Activated T-cell treated with anti-CD3 and anti-CD28 coated beads, Interleukin-2, amount 50 U/mL, for 72 hours (primary cell): ENCODE measurements around the gene MCRIP2. TPM values are rescaled to one million over a fixed set of nuclear protein-coding genes. Genes with fewer than 3 reads are reported as not detected.

Experiments used
- ATAC-seq, 2 donors: fragments of 150-1000 bp; cut with Tn5 transposase; replicated peaks in 1 of 2; 2 replicates each; pipeline ENCODE4 v1.10.0; 2021; ENCODE audit warnings: moderate library complexity in 2 of 2, mild to moderate bottlenecking in 1 of 2
- DNase-seq, 2 donors: peaks; one replicate each; pipeline ENCODE4 v3.0.0; 2021 to 2022; ENCODE audit warnings: mixed read lengths in 1 of 2
- H3K27ac Mint-ChIP-seq: one replicate; pipeline ENCODE4 v1.8.0; 2022; ENCODE audit warnings: mild to moderate bottlenecking, moderate library complexity, mixed read lengths
- H3K27me3 Mint-ChIP-seq: one replicate; pipeline ENCODE4 v1.8.0; 2022; ENCODE audit warnings: low read depth, mixed read lengths
- H3K36me3 Mint-ChIP-seq, 2 donors: one replicate each; pipeline ENCODE4 v1.8.0; 2022; ENCODE audit warnings: mixed read lengths in 2 of 2, mild to moderate bottlenecking in 1 of 2; ENCODE audit not compliant: insufficient read depth in 2 of 2
- H3K4me1 Mint-ChIP-seq: one replicate; pipeline ENCODE4 v1.8.0; 2022; ENCODE audit warnings: low read depth, mixed read lengths
- H3K4me3 Mint-ChIP-seq, 2 donors: one replicate each; pipeline ENCODE4 v1.8.0; 2022; ENCODE audit warnings: mild to moderate bottlenecking in 2 of 2, mixed read lengths in 2 of 2, moderate library complexity in 2 of 2
- H3K9me3 Mint-ChIP-seq, 2 donors: one replicate each; pipeline ENCODE4 v1.8.0; 2022; ENCODE audit warnings: mixed read lengths in 2 of 2
- total RNA-seq, 2 donors: library from RNA; stranded (reverse); gene quantifications; one replicate each; pipeline ENCODE4 v1.2.3, GENCODE V29; 2022

MCRIP2 gene
- total RNA-seq, 2 donors from 2014 or later: 27.9 to 34.4 TPM

DNA sequence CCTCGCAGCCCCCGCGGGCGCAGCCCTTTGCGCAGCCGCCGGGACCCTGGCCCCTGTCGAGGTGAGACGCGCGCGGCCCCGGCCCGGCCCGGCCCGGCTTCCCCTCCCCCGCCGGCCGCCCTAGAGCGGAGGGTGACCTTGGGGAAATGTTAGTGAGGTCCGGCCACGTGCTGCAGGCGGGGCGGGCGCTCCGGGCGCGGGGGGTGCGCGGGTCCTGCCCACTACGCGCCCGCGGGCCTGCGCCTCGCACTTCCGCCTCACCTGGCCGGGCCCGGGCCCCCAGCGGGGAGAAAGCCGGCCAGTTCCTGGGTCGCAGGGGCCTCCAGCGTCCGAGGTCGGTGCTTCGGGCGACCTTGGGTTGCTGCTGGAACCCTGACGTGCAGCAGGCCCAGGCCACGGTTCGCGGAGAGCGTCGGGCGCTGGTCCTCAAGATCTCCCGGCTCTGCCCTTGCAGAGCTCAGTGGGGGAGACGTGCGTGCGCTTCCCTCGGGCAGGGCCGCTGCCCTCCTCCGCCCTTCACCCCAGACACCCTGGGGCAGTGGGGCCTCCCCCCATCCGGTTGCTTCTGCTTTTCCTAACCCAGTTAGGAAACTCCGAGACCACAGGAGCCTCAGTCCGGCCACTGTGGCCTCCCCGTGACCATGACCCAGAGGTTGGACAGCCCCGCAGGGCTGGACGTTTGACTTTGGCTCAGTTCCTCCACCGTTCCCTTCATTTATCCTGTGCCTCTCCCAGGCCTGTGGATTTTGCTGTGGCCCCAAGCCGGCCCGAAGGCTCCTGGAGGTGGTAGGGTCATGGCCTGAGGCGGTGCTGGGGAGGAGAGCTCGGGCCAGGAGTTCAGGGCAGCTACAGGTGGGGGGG, 791 bp downstream of the MCRIP2 start:
- ATAC-seq (peak; percentile 43 to 56), DNase-seq (peak; percentile 47 to 56)
- Mint-ChIP-seq H3K4me3 (peak overlapping the region; percentile 79 to 80), H3K9me3 (no peaks in the 10 kb centered on the region), H3K27me3 (no peaks in the 10 kb centered on the region), H3K4me1 (peaks cover 23% of the 10 kb centered on the region), H3K27ac (no peak overlapping the region), H3K36me3 (no peaks in the 10 kb centered on the region)

DNA sequence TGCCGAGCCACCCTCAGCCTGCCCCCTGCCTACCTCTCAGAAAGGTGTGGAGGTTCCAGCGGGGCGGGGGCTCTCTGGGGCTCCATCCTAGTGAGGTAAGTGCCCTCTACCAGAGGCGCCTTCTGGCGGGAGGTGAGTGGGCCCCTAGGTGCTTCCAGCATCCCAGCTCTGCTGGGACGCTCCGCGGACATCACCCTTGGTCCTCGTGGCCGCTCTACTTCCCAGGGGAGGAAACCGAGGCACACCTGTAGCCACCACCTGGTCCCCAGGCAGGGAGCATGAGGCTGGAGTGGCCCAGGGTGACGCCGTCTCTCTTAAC, 1.4 kb downstream of the MCRIP2 start:
- Mint-ChIP-seq H3K9me3 (no peaks in the 10 kb centered on the region), H3K36me3 (no peaks in the 10 kb centered on the region), H3K27ac (no peak overlapping the region), H3K4me1 (peaks cover 26% of the 10 kb centered on the region), H3K4me3 (peak overlapping the region; percentile 79 to 80), H3K27me3 (no peaks in the 10 kb centered on the region)
- DNase-seq (no peak), ATAC-seq (no peak)

DNA sequence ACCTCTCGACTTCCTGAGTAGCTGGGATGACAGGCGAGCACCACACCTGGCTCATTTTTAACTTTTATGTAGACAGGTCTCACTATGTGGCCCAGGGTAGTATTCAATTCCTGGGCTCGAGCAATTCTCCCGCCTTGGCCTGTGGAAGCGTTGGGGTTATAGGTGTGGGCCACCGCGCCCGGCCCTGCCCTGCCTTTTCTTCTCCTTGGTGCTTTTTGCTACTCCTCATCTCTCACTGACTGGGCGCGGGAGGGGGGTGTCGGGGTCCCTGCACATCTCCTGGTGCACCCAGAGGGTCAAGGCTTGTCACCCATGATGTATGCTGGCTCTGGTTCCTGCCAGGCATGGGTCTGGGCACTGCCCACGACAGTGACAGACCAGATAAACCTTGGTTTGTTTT, 2.9 kb downstream of the MCRIP2 start:
- H3K27ac Mint-ChIP-seq: no peak overlapping the region
- DNase-seq: no peak

DNA sequence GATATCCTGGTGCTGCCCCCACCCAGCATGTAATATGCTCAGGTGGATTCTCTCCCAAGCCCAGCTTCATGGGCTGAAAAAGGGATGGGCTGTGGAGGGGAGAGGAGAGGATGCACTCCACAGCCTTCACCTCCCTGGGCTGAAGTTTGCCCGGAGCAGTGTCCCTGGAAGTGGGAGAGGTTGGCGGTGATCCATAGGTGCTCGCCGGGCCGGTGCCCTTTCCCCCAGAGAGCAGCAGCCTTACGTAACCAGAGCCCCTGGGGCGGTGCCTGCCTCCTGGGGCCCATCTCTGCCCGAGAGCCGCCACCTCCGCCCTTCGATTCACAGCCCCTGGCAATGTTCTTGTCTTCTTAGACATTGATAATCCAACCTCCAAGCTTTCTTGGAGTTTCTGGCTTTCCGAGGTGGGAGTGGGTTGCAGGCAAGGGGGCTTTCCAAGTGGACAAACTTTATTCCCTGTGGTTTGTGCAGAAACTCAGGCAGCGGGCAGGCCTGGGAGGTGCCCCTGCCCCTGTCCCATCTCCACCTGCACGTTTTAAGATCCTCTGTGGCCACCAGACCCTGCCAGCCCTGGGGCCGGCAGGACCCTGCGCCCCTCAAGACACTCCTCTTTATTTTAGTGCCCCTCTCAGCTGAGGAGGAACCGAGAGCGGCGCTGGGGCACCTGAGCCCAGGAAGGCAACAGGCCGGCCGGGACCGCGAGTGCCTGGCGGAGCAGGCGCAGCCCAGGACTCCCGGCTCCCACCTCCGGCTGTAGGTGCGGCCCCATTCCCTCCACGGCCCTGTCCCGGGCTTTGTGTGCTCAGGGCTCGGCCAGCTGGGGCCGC, 4.4 kb downstream of the MCRIP2 start:
- H3K9me3 Mint-ChIP-seq: no peaks in the 10 kb centered on the region
- no peak overlapping the region for H3K27ac Mint-ChIP-seq
- ATAC-seq: no peak
- H3K4me1 Mint-ChIP-seq: peaks cover 22% of the 10 kb centered on the region
- no peak for DNase-seq
- no peaks in the 10 kb centered on the region for H3K27me3 Mint-ChIP-seq
- H3K36me3 Mint-ChIP-seq: no peaks in the 10 kb centered on the region
- H3K4me3 Mint-ChIP-seq: no peak overlapping the region

More for the DNA sequence above, 2.9 kb downstream of the MCRIP2 start:
- ATAC-seq: no peak
- H3K36me3 Mint-ChIP-seq: no peaks in the 10 kb centered on the region
- H3K9me3 Mint-ChIP-seq: no peaks in the 10 kb centered on the region
- H3K4me3 Mint-ChIP-seq: peak overlapping the region; percentile 58 to 79
- no peaks in the 10 kb centered on the region for H3K27me3 Mint-ChIP-seq
- H3K4me1 Mint-ChIP-seq: peaks cover 22% of the 10 kb centered on the region

DNA sequence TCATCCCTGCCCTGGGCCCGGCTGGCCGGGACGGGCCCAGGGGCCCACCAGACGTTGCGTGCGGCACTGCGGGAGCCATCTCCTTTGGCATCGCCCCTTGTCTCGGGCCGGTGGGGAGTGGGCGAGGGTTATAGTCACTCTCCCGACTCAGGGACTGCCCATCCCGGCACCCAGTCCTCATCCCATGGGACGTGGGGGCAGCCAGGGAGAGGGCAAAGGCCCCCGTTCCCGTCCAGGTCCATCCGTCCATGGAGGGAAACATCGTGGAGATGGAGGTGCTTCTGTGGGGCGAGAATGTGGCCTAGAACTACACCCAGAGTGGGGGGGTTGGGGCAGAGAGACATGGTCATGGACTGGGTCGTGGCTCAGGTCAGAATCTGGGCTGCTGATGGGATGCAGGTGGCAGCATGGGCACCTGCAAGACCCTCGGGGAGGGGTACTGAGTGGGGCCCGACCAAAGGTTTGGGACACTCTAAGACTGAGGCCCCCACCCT, 5.1 kb downstream of the MCRIP2 start:
- H3K9me3 Mint-ChIP-seq: no peaks in the 10 kb centered on the region
- H3K36me3 Mint-ChIP-seq: no peaks in the 10 kb centered on the region
- H3K27me3 Mint-ChIP-seq: no peaks in the 10 kb centered on the region
- H3K4me3 Mint-ChIP-seq: no peak overlapping the region
- peaks cover 22% of the 10 kb centered on the region for H3K4me1 Mint-ChIP-seq
- ATAC-seq (no peak), DNase-seq (no peak)
- H3K27ac Mint-ChIP-seq: no peak overlapping the region

DNA sequence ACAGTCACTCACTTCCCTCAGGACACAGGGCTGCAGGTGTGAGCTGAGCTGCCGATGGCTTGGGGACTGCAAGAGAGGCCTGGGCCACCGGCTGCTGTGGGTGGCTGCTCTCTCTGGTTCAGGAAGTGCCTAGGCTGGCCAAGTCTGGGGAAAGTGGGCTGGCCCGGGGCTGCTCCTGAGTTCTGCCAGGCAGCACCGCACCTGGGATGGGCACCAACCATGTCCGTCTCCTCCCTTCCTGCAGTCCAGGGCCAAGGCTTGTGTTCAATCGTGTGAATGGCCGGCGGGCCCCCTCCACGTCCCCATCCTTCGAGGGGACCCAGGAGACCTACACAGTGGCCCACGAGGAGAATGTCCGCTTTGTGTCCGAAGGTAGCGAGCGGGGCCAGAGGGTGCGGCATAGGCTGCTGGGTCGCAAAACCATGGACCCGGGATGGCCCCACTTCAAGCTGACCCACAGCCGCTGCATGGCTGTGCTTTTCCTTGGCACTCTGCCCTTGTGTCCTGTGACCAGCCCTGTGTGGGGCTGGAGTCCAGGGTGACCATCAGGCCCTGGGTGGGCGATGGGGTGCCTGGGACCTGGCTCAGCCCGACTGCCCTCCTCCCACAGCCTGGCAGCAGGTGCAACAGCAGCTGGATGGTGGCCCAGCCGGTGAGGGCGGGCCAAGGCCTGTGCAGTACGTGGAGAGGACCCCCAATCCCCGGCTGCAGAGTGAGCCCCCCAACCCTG, 5.7 kb downstream of the MCRIP2 start:
- no peak for DNase-seq
- Mint-ChIP-seq H3K27ac (no peak overlapping the region), H3K27me3 (no peaks in the 10 kb centered on the region), H3K4me1 (peaks cover 22% of the 10 kb centered on the region), H3K4me3 (no peak overlapping the region), H3K9me3 (no peaks in the 10 kb centered on the region), H3K36me3 (no peaks in the 10 kb centered on the region)
- no peak for ATAC-seq

DNA sequence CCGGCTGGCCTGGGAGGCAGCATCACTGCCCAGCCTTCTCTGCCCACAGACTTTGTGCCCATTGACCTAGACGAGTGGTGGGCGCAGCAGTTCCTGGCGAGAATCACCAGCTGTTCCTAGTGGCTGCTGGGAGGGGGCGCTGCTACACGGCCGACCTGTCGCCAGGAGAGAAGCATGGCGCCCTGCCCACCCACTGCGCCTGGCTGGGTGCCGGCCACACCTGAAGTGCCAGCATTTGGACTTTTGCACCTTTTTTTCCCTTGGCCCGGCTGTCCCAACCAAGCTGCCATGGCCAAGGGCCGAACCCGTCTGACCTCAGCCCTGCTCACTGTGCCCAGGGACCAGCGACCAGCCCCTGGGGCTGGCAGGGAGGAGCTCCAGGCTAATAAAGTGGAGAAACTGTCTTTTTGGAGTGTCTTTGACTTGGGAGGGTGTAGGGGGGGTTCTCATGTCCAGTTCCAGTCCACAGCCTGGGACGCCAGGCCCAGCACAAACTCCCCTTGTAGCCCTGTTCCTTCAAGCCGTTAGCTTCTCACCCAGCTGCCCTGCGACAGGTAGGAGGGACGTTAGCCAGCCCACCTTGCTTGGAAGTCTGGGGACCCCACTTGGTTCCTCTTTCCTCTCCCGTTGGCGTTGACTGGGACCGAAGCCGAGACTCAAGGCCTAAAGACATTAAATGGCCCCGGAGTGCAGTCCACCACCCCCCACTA, 6.6 kb downstream of the MCRIP2 start:
- no peak overlapping the region for H3K27ac Mint-ChIP-seq
- peaks cover 17% of the 10 kb centered on the region for H3K4me1 Mint-ChIP-seq
- no peaks in the 10 kb centered on the region for H3K27me3 Mint-ChIP-seq
- no peaks in the 10 kb centered on the region for H3K9me3 Mint-ChIP-seq
- no peaks in the 10 kb centered on the region for H3K36me3 Mint-ChIP-seq
- ATAC-seq: peak in 1 of 2 donors; percentile 24
- peak; percentile 55 to 61 for DNase-seq
- peak overlapping the region; percentile 82 to 88 for H3K4me3 Mint-ChIP-seq

DNA sequence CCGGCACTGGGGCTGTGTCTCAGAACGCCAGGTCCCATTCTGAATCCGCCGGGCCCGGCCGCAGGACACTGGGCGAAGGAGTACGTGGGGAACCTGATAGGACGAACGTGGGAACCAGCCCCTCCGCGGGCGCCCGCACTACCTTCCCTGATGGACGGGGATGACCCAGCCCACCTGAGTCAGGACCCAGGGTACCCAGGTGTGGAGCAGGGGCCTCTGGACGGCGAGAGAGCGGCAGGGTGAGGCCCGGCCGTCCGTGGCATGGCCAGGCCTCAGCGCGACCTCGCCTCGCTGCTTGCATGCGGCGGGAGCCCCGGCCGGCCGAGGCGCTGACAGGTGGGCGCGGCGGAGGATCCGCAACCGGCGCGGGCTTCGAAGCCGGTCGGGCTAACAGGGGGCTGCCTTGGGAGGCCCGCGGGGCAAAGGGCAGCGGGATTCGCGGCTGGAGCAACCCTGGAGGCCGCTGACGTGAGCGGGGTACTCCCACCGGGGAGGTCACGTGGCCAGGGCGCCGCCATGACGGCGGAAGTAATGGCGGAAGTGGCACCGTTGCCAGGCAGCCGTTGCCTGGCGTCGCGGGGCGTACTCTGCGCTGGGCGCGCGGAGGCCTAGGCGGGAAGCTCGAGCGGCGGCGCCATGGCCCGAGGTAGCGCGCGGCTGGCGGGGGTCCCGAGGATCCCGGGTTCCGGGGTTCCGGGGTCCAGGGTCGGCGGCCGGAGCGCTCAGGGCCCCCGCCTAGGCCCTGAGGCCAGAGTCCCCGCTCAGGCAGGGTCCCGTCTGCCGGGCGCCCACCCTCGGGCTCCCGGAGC, 7.4 kb downstream of the MCRIP2 start, which contains the start of gene WDR90:
TSS of gene WDR90 (plus strand) at position 585 of the 809 bp plus-strand sequence. CDS start at position 637, 52 bp downstream.
- Mint-ChIP-seq H3K4me1 (peaks cover 10% of the 10 kb centered on the region), H3K4me3 (peak within 1 kb of the TSS; percentile 84 to 88), H3K27me3 (no peaks in the 10 kb centered on the region), H3K27ac (no peak within 1 kb of the TSS), H3K36me3 (no peaks in the 10 kb centered on the region), H3K9me3 (no peaks in the 10 kb centered on the region)
- peak; percentile 92 to 96 for DNase-seq
- ATAC-seq: peak; percentile 95 to 96

DNA sequence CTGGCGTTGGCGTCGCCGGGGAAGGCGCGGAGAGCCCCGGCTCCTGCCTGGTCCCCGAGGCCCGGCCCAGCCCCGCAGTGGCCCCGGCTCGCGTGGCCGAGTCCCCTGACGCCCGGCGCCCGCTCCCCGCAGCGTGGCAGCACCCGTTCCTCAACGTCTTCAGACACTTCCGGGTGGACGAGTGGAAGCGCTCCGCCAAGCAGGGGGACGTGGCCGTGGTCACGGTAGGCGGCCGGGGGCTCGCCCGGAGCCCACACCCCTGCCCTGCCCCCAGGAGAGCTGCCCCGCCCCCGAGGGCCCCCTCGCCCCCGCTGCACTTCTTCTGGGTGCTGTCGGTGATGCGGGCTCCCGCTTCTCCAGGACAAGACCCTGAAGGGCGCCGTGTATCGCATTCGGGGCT, 8.0 kb downstream of the MCRIP2 start:
- DNase-seq: peak in 1 of 2 donors; percentile 25
- Mint-ChIP-seq H3K36me3 (no peaks in the 10 kb centered on the region), H3K4me3 (peak overlapping the region; percentile 78 to 84), H3K4me1 (peaks cover 6% of the 10 kb centered on the region), H3K27me3 (no peaks in the 10 kb centered on the region), H3K9me3 (no peaks in the 10 kb centered on the region), H3K27ac (no peak overlapping the region)
- peak; percentile 26 for ATAC-seq

DNA sequence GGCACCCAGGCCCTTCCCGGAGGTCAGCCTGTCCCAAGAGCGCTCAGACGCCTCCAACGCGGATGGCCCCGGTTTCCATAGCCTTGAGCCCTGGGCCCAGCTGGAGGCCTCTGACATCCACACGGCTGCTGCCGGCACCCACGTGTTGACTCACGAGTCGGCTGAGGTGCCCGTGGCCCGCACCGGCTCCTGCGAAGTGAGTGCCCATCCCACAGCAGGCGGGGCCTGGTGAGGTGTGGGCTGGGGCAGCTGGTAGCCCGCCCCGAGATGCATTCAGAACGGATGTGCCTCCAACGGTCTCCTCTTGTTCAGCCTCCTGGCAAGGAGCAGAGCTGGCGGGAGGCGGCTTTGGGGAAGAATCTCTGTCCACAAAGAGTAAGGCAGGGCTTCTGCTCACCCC, 10.2 kb downstream of the MCRIP2 start:
- Mint-ChIP-seq H3K27me3 (no peaks in the 10 kb centered on the region), H3K9me3 (no peaks in the 10 kb centered on the region), H3K27ac (no peak overlapping the region), H3K36me3 (no peaks in the 10 kb centered on the region), H3K4me1 (peaks cover 6% of the 10 kb centered on the region), H3K4me3 (no peak overlapping the region)
- DNase-seq: no peak
- no peak for ATAC-seq

DNA sequence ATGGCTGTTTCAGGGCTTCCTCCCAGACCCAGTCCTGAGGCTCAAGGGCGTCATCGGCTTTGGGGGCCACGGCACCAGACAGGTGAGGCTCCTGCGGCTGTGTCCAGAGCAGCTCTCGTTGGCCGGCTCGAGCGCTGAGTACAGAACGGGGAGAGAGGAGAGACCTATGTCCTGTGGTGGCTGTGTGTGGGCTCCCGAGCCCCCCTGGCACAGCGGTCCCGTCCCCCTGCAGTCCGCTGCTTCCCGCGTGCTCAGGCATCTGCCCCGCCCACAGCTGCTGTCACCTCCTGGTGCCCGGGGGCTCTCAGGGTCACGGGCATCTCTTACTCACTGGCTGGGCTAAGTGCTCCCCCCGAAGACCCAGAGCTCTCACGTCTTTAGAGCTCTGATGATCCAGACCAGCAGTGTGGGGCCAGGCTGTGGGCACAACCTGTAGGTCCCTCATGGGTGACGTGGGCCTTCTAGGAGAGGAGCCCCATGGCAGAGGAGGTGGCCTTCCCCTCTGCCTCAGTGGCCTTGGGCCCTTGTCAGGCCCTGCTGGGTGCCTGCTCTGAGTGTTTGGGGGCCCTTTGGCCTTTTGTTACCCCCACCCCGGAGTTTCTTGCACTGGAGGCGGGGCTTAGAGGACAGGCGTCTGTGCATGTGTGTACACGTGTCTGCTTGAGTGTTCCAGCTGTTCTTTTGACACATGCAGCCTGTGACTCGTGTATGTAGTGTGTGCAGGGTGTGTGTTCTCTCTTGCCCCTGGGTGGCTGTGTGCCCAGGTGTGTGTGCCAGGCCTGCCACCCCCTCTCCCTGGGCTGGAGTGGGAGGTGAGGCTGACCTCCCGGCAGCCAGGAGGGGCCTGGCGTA, 11.1 kb downstream of the MCRIP2 start:
- Mint-ChIP-seq H3K9me3 (no peaks in the 10 kb centered on the region), H3K4me3 (no peak overlapping the region)

More for the DNA sequence above, 11.1 kb downstream of the MCRIP2 start:
- no peaks in the 10 kb centered on the region for H3K27me3 Mint-ChIP-seq
- DNase-seq (no peak), ATAC-seq (no peak)
- no peak overlapping the region for H3K27ac Mint-ChIP-seq
- H3K36me3 Mint-ChIP-seq: no peaks in the 10 kb centered on the region
- H3K4me1 Mint-ChIP-seq: peaks cover 6% of the 10 kb centered on the region
